HG03439 (cell line): ENCODE data around the gene PPP6R2.

Source experiments
- ATAC-seq: cut with Tn5 transposase; IDR thresholded peaks from one replicate; pipeline ENCODE4 v1.9.1; 2021; ENCODE audit warnings: mild to moderate bottlenecking, moderate library complexity; ENCODE audit not compliant: unreplicated experiment

Gene PPP6R2

DNA sequence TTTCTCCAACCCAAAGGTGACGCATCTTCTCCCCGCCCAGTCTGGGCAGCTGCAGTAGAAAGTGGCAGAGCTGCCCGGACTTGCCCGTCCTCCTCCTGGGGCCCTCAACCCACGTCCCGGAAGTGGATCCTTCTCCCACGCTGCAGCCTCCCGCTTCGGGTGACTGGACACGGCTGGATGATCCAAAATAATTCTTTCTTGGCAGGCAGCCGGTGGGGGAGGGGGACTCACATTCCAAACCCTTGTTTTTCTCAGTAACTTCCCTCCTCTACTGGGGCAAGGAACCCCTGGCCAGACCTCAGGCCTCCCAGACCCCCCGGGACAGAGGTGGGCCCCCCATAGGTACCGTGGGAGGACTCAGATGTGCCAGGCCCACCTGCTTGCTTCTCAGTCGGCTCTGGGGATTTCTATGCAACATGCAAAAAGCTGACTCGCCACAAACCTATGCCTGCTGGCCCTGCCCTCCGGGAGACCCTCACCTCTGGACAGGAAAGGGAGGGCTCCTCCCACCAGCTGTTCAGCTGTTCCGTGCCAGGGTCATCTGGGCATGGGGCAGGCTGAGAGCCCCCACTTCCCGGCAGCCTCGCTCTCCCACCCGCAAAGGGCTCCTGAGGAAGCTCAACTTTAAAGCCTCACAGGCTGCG lies 37.1 kb upstream of the PPP6R2 start:
- peak; percentile 48 for ATAC-seq

GRCh38 chr22:50306753-50307749 lies 36.1 kb upstream of the PPP6R2 start, which contains the start of gene PLXNB2:
Gene PLXNB2 (minus strand): TSS chr22:50307646. CDS start chr22:50290584, 17,062 bp downstream.
- ATAC-seq = no peak

- no peak for ATAC-seq
These were observed 35.1 kb upstream of the PPP6R2 start for GRCh38 chr22:50307890-50308596.

- ATAC-seq = no peak
These were observed 34.6 kb upstream of the PPP6R2 start for GRCh38 chr22:50308597-50308935.

GRCh38 chr22:50308986-50309600 lies 34.0 kb upstream of the PPP6R2 start:
- no peak for ATAC-seq

DNA sequence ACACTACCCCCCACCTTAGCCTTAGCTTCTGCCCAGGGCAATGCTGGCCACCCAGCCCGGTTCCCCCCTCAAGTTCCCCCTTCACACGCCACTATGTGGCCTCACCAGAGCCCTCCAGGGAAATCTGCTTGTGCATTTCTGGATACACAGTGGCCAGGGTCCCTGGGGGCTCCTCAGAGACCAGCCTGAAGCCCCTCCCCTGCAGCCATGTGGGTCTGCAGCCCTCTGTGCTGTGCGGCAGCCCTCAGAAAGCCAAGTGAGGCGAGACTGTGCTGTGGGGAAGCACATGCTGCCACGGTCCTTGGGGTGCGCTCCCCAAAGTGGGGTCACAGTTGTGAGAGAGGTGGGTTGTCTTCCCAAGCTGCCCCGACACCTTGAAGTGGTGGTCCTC lies 33.5 kb upstream of the PPP6R2 start:
- no peak for ATAC-seq

DNA sequence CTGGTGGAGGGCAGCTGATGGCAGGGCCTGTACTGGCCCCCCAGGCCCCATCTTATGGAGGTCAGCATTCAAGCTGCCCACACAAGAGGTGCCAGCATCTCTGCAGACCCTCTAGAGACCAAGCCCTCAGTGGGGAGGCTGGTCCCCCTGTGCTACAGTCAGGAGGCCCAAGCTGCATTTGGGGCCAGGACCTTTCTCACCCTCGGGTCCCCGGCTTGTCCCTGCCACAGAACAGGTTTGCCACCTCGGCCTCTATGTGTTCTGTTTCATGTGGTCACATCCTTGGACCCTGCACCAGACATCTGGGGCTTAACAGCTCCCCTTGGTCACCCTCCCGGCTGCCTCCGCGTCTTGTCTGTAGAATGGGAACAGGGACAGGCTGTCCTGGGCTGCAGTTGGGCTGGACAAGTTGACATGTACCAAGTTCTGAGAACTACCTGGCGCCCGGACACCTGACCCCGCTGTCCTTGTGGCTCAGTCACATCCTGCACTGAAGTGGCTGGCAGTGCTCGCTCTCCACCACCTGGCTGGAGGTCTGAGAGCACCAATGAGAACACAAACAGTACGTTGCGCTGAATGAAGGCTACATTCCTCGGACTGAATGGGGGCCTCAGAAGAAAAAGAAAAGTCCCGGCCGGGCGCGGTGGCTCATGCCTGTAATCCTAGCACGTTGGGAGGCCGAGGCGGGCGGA lies 33.0 kb upstream of the PPP6R2 start:
- no peak for ATAC-seq

DNA sequence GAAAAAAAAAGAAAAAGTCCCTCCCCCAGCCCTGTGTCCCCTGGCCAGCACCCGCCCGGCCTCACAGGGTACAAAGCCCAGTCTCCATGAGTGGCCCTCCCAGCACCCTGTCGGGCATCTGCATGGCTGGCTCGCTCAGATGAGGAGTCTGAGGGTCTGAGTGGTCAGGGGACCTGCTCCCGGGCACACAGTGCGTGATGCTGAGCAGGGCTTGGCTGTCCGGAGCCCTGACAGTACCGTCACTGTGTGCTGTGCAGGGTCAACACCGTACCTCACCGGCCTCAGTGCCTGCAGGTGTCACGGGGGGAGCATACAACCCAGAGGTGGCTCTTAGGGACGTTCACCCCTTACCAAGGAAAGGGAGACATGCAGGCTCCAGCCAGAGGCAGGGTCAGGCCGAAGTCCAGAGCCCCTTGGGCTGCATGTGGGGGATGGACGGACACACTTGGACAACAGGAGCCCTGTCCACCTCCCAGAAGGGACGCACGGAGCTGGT lies 32.1 kb upstream of the PPP6R2 start:
- no peak for ATAC-seq

DNA sequence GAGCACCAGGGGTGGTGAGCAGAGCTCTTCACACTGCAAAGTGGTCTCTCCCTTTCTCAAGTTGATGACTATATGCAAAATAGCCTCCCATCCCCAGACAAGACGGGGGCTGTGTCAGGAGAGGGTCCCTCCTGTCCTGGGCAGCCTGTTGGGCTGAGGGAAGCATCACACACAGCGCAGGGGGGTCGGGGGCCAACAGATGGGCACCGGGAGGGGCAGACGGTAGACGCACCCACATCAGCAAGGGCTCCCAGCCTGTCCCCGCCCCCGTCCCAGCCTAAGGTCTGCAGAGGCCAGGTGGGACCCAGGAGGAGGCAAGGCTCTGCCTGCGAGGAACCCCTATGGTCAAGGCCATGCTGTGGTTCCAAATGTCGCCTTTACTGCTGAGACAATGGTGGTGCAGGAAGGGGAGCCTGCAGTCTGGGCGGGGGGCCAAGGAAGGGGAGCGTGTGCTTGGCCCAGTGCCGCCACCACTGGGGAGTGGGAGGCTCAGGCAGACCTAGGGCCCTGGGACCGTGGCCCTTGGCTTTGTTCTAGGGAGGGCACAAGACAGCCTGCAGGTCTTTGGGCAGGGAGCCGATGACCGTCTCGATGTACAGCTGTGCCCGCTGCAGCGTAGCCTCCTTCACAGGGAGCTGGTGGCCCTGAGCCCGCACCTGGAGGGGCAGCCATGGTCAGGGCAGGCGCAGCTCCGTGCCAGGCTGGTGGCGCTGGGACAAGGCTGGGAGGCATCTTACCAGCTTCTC lies 31.3 kb upstream of the PPP6R2 start:
- ATAC-seq = no peak

- no peak for ATAC-seq
These were observed 30.8 kb upstream of the PPP6R2 start for GRCh38 chr22:50312371-50312770.

DNA sequence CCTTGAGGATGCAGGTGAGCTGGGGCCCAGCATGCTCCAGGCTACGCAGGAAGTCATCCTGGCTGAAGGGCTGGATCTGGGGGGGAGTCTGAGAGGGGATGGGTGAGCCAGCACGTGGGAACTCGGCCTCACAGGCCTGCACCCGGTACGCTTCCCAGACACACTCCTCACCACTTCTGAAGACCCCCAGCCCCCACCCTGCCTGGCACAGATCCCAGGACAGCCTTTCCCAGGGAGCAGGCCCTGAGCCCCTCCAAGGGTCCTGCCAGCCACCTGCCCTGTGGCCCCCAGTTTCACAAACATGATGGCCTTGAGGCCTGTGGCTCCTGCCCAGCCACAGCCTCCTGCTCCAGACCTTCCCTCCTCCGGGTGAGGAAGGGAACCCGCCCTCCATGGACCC lies 30.1 kb upstream of the PPP6R2 start:
- no peak for ATAC-seq

- no peak for ATAC-seq
These were observed 29.5 kb upstream of the PPP6R2 start for GRCh38 chr22:50313600-50313999.

DNA sequence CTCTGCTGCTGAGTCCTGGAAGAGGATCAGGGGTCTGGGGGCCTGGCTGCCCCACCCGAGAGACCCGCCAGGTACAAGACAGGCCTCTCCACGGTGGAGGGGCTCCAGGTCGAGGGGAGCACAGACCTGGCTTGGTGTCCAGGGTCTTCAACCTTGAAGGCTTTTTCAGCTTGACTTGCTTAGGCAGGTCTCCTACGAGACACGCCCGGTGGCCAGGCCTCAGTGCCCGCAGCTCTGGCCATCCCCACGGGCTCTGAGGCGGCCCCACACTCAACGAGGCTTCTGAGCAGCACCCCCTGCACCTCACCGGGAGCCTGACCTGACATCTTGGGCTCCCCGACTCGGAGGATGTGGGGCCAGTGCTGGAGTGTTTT lies 29.1 kb upstream of the PPP6R2 start:
- no peak for ATAC-seq

DNA sequence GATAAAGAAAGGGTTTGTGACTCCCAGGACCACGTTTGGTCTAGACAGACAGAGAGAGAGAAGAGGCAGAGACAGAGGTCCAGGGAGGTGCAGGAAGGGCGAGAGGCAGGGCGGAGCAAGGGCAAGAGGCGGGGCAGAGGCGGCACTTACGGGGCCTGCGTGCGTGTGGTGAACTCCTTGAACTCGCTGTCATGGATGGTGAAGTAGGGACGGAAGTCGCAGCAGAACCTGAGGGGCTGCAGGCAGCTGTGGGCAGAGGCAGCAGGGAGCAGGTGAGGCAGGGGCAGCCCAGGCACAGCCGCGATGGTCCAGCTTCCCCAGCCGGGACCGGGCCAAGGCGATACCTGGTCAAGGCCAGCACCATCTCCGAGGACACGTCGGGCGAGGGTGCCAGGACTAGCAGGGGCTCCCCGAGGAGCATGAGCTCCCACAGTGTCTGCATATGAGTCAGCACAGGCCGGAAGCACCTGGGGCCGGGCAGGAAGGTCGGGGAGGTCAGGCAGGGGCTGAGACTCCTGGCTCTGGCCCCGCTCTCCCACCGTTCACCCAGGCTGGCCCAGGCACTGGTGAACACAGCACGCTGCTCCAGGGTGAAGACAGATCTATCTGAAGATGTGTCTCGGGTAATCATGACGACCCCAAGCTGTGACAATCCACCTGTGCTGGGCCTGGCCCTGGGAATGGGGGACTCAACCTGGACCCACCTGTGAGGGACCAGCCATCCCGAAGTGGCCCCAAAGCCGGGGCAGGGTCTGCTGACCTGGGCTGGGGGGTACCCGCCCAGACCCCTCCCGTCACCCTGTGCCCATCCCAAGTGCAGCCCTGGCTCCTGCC lies 28.5 kb upstream of the PPP6R2 start:
- peak; percentile 63 for ATAC-seq

DNA sequence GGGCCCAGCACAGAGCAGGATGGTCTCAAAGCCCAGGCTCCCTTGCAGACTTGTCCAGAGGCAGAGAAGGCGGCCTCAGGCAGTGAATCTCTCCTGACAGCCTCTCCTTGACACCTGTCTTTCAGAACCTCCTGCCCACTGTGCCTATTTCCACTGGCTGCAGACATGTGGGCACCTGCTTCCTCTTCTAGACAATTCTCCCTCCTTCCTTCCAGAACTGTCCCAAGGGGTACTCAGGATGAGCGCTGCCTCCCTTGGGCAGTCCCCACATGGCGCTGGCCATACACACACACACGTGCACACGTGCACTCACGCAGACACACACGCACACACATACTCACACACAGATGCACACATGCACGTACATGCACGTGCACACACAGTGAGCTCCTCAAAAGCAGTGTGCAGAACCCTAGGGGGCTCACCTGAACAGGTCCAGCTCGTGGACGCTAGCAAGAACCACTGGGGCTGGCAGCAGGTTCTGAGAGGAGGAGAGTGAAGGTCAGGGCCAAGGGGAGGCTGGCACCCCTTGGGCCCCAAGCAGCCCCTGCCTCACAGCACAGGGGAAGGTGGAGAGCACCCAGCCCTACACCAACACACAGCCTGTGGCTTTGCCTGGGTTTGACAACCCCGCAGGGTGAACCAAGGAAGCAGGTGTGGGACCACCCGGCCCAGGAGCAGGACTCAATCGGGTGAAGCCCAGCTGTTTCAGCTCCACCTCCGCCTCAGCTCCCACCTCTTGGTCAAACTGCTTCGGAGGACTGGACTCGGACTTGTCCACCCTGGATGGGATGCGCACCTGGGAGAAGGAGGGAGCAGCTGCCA lies 27.6 kb upstream of the PPP6R2 start:
- no peak for ATAC-seq

GRCh38 chr22:50316114-50317065 lies 26.7 kb upstream of the PPP6R2 start:
- no peak for ATAC-seq

GRCh38 chr22:50317178-50317577 lies 25.9 kb upstream of the PPP6R2 start:
- ATAC-seq = no peak
